Stimulated activated CD8-positive, alpha-beta memory T cell treated with anti-CD3 and anti-CD28 coated beads, Interleukin-2, amount 100 ng/mL, for 48 hours (primary cell): ENCODE data around the gene MEF2B.

Source experiments
- DNase-seq, 2 donors: peaks; one replicate each; pipeline ENCODE4 v3.0.0-alpha.2; 2020; ENCODE audit warnings: low read depth in 2 of 2

The MEF2B gene

DNA sequence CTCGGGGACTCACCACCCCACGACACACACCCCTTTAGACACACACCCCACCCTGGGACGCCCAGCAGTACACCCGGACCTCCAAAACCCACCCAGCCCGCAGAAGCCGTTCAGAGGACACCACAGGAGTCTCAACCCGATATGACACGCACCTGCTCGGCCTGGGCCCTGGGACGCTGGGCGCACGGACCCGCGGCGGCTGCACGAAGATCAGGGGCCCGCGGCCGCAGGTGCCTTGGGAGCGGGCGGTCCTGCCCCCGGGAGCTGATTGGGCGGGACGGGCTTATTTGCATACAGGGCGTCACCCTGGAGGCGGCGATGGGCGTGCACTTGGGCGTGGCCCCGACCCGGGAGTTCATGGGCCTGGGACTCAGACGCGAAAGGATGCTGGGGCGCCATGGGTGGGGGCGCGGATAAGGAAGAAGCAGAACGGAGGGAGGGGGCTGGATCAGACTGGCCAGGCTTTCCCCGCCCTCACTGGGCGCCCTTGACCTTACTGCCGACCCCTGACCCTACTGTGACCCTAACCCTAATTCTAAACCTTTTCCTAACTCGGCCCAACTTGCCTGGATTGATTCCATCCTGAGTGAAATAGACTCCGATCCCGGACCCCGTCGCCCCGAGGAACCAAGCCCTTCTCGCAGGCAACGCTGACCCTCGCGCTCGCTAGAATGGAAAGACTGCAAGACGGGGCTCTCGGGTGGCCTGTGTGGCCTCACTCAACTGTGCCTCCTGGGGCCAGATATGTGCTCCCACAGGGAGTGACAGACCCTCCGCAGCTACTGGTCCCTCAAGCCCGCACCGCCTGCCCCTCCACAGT lies at the start of gene MEF2B:
Gene MEF2B, minus strand, starts transcription at position 211 of the 820 bp plus-strand sequence. CDS start 19,528 bp downstream, outside the sequence.
- peak; percentile 69 to 75 for DNase-seq

DNA sequence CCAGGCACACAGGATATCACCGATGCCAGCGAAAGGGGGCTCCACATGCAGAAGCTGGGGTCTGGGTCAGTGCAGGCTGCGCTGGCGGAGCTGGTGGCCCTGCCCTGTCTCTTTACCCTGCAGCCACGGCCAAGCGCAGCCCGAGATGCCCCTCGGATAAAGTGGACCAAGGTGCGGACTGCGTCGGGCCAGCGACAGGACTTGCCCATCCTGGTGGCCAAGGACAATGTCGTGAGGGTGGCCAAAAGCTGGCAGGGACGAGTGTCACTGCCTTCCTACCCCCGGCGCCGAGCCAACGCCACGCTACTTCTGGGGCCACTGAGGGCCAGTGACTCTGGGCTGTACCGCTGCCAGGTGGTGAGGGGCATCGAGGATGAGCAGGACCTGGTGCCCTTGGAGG lies 48.8 kb upstream of the MEF2B start:
- no peak for DNase-seq

GRCh38 chr19:19217099-19217498 lies 47.0 kb upstream of the MEF2B start:
- no peak for DNase-seq

DNA sequence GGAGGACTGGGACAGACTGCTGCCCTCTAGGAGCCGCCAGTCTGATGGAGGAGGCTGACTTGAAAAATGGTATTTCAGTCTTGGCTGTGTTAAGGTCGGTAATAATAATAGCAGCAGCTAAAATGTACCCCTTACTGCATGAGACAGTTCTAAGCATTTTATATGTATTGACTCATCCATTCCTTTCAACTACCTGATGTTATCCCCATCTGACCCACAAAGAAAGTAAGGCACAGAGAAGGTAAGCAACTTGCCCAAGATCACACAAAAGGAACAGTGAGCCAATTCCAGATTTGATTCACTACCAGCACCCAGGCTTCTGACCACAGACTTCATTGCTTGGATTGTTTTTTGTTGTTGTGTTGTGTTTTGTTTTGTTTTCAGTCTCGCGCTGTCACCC lies 45.7 kb upstream of the MEF2B start:
- DNase-seq = no peak

DNA sequence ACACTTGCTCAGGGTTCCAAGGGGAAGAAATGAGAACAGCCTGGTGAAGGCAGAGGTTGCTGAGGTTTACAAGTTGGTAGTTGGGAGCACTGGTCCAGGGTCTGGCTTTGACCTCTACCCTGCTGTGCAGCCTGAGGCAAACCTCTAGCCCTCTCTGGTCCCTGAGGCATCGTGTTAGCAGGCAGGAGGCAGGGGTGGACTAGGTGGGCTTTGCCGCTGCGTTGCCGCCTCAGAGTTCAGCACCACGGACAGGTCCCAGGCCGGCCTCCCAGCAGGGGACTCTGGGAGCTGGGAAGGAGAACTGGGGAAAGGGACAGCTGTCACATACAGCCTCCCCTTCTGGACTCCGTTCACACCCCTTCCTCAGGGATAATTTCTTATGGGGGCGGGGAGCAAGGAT lies 44.8 kb upstream of the MEF2B start:
- no peak for DNase-seq

DNA sequence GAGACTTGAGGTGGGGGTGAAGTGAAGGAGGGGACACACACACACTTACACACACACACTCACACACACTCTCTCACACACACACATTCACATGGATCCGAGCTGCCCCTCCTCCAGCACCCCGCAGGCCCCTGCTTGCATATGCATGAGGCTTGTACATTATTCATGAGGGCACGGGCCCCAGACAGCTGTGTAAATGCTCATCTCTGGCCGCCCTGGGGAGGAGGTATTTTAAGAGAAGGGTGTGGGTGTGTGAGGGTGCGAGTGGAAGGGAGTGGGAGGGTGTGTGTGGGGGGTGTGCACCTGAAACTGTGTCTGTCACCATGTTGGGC lies 44.1 kb upstream of the MEF2B start:
- DNase-seq = no peak

GRCh38 chr19:19213426-19214158 lies 43.5 kb upstream of the MEF2B start:
- DNase-seq = no peak

- DNase-seq = no peak
Observed at GRCh38 chr19:19212916-19213315, 42.9 kb upstream of the MEF2B start.

- DNase-seq = no peak
Observed at GRCh38 chr19:19211499-19212420, 41.7 kb upstream of the MEF2B start, which contains the start of gene NCAN. NCAN (plus strand) TSS chr19:19211958; CDS start chr19:19216954, 4,996 bp downstream.

DNA sequence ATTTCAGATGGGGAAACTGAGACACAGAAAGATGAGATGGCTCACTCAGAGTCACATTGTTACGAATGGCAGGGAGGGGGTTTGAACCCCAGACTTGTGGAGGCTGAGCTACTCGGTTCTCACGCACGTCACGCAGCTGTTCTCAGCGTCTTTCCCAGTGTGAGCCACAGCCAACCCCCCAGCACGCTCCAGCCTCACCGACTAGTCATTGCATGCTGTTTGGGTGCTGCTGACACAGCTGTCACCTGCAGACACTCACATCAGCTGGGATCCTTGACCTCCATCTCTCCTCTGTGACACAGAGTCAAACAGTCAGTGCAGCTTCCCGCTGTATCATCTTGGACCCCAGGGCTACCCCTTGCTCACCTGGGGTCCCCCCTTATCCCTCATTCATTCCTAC lies 39.3 kb upstream of the MEF2B start:
- no peak for DNase-seq

- no peak for DNase-seq
Observed at GRCh38 chr19:19207637-19208572, 37.8 kb upstream of the MEF2B start.

DNA sequence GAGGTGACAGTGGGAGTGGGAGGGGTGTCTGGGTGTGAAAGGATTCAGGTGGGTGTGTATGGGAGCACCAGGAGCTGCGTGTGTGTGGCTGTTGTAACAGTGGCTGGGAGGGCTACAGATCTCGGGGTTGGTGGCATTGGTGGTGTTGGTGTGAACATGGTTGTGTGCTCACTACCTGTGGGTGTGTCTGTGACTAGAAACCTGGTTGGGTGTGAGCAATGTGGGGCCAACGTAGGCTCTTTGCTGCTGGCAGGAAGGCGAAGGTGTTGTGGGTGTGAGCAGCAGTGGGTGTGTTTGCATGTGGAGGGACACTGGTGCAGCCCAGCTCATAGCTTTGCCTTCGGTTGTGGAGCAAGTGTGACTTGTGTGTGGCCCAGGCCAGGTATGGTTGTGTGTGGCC lies 36.9 kb upstream of the MEF2B start:
- no peak for DNase-seq

- DNase-seq = no peak
Observed at GRCh38 chr19:19205416-19206410, 35.6 kb upstream of the MEF2B start.

- no peak for DNase-seq
Observed at GRCh38 chr19:19204181-19204580, 34.1 kb upstream of the MEF2B start.

DNA sequence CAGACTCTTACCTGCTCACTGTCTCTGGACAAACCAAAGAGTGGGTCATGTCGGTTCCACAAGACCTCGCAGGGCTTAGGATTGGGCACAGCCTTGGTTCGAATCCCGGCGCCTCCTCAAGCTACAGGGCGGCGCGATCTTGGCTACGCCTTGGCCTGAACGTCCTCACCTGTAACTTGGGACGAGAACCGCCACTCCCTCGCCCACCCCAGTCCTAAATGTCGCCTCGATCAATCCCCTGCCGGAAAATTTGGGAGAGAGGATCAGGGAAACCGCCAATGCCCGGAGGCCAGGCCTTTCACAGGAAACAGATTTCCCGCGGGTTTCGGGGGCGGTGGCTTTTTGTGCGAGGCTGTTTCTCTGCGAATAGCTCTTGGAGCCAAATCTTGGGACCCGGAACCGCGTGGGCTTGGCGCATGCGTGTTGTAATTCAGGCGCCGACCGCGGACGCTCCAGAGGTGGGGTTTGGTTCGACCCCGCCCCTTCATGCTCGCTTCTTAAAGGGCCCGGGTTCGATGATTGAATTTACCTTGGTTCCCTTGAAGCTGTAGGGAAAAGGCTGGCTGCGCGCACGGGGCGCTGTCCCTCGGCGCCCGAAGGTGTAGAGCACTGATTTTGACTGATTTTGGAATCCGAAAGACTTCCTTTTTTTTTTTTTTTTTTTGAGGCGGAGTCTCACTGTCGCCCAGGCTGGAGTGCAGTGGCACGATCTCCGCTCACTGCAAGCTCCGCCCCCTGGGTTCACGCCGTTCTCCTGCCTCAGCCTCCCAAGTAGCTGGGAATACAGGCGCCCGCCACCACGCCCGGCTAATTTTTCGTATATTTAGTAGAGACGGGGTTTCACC lies 33.2 kb upstream of the MEF2B start, which contains the start of gene NR2C2AP:
Gene NR2C2AP, minus strand, starts transcription at position 403 of the 845 bp plus-strand sequence. Its CDS starts 354 bp downstream, at position 49.
- peak; percentile 85 to 91 for DNase-seq

DNA sequence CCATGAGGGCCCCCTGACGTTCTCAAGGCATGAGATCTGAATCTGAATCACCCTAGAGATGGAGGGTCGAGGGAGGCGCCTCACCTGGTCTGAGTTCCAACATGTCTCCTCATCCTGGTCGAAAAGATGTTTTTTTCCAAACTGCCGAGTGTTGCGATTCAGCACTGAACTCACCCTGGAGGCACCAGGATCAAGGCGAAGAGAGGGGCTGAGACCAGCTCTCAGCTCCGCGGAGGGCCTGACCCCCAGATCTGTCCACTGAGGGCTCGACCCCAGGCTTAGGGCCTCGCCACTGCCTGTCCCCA lies 32.6 kb upstream of the MEF2B start:
- DNase-seq = no peak

DNA sequence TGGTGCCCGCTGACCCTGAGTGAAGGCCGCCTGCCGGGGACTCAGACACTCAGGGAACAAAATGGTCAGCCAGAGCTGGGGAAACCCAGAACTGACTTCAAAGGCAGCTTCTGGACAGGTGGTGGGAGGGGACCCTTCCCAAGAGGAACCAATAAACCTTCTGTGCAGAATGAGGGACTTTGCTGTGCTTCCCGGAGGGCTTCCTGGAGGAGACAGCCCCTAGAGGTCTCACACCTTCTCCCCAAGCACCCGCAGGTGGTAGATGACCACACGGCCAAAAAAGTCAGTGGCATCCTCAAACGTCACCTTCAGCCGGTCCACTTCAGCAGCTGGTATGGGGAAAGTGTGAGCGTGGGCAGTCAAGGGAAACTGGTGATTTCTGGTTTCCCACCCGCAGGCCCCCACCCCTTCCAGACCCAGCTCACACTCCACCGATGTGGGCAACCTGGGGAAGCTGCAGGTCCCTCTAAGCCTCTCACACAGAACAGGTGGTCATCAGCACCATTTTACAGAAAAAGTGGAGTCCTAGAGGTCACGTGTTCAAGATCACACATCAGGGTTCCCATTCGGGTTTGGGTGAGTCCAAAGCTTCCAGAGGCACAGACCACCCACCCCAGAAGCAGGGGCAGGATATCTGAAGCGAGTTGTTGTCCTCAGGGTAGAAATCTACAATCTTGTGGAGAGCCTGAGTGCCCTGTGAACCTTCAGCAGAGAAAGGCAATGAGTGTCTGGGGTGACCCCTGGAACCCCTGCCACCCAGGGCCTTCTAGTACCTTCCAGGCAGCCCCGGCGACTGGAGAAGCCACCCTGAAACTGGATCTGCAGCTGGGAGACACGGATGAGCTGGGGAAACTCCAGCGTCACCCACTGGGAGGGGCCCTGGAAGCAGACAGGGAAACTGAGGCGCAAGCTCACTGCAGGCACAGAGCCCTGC lies 31.9 kb upstream of the MEF2B start:
- DNase-seq = no peak

DNA sequence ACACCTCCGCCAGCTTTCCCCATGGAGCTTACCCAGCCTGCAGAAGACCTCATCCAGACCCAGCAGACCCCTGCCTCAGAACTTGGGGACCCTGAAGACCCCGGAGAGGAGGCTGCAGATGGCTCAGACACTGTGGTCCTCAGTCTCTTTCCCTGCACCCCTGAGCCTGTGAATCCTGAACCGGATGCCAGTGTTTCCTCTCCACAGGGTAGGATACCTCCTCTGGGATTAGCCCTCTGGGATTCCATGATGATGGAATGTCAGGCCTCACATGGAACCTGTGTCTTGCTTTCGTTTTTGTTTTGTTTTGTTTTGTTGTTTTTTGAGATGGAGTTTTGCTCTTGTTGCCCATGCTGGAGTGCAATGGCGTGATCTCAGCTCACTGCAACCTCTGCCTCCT lies 23.9 kb upstream of the MEF2B start:
- no peak for DNase-seq
